ENCODE data around the gene WDR90. TPM values are rescaled to one million over a fixed set of nuclear protein-coding genes. Genes with fewer than 3 reads are reported as not detected.

Gene WDR90
- total and polyA plus RNA-seq, 12 donors: 3.0 to 162 (median 26.9) TPM

- intact Hi-C loops (cut with DNase I): no loop called here
- TF ChIP-seq POLR2A (IDR thresholded peaks at IDR 0.05): no peak
- no peak for TF ChIP-seq CTCF (IDR thresholded peaks at IDR 0.05)
- Histone ChIP-seq H3K36me3 (replicated peaks in 1 of 2) (peaks cover 0 to 16% of the 10 kb centered on the region in 2 donors), H3K27ac (peak overlapping the region in 1 of 5 donors; percentile 39), H3K27me3 (no peaks in the 10 kb centered on the region), H3K4me1 (replicated peaks in 1 of 2) (peaks cover 2 to 7% of the 10 kb centered on the region in 2 donors), H3K4me3 (no peak overlapping the region), H3K9me3 (replicated peaks in 1 of 3) (no peaks in the 10 kb centered on the region)
- DNase-seq: peak in 1 of 7 donors; percentile 79
- 80 to 87% (median 83%) methylated on average over 8 to 10 of the region's 10 CpGs for WGBS, 4 donors
These were observed 24.6 kb upstream of the WDR90 start for GRCh38 chr16:624526-625070.

GRCh38 chr16:625117-625976 lies 23.8 kb upstream of the WDR90 start:
- H3K9me3 ChIP-seq (replicated peaks in 1 of 3): no peaks in the 10 kb centered on the region
- H3K4me3 ChIP-seq: no peak overlapping the region
- H3K27me3 ChIP-seq: no peaks in the 10 kb centered on the region
- intact Hi-C loops (cut with DNase I): no loop called here
- no peak for TF ChIP-seq POLR2A (IDR thresholded peaks at IDR 0.05)
- TF ChIP-seq CTCF (IDR thresholded peaks at IDR 0.05): no peak
- peaks cover 7 to 10% of the 10 kb centered on the region in 2 donors for H3K4me1 ChIP-seq (replicated peaks in 1 of 2)
- no peak for DNase-seq
- 93 to 94% (median 93%) methylated on average over 11 to 37 of the region's 37 CpGs for WGBS, 4 donors
- H3K27ac ChIP-seq: no peak overlapping the region
- H3K36me3 ChIP-seq (replicated peaks in 1 of 2): peaks cover 0 to 16% of the 10 kb centered on the region in 2 donors

- no peak for TF ChIP-seq CTCF (IDR thresholded peaks at IDR 0.05)
- TF ChIP-seq POLR2A (IDR thresholded peaks at IDR 0.05): no peak
- peak overlapping the region; percentile 72 to 89 (median 85) for H3K27ac ChIP-seq
- peaks cover 7 to 18% of the 10 kb centered on the region in 2 donors for H3K4me1 ChIP-seq (replicated peaks in 1 of 2)
- H3K27me3 ChIP-seq: no peaks in the 10 kb centered on the region
- intact Hi-C loops (cut with DNase I): no loop called here
- no peak overlapping the region for H3K4me3 ChIP-seq
- 83 to 91% (median 89%) methylated on average over 12 to 35 of the region's 35 CpGs for WGBS, 4 donors
- DNase-seq: peak in 2 of 7 donors; percentile 30 to 39
- peaks cover 0 to 16% of the 10 kb centered on the region in 2 donors for H3K36me3 ChIP-seq (replicated peaks in 1 of 2)
- H3K9me3 ChIP-seq (replicated peaks in 1 of 3): no peaks in the 10 kb centered on the region
These were observed 23.0 kb upstream of the WDR90 start for GRCh38 chr16:625977-626765.

Measured in adrenal gland (tissue), 12 donors.